Activated T-cell treated with anti-CD3 and anti-CD28 coated beads, Interleukin-2, amount 50 U/mL, for 72 hours (primary cell): ENCODE results near the gene ZDHHC14. TPM values are rescaled to one million over a fixed set of nuclear protein-coding genes. Genes with fewer than 3 reads are reported as not detected.

Experiments
- ATAC-seq, 2 donors: fragments of 150-1000 bp; cut with Tn5 transposase; replicated peaks in 1 of 2; 2 replicates each; pipeline ENCODE4 v1.10.0; 2021; ENCODE audit warnings: moderate library complexity in 2 of 2, mild to moderate bottlenecking in 1 of 2
- DNase-seq, 2 donors: peaks; one replicate each; pipeline ENCODE4 v3.0.0; 2021 to 2022; ENCODE audit warnings: mixed read lengths in 1 of 2
- H3K27ac Mint-ChIP-seq: one replicate; pipeline ENCODE4 v1.8.0; 2022; ENCODE audit warnings: mild to moderate bottlenecking, moderate library complexity, mixed read lengths
- H3K27me3 Mint-ChIP-seq: one replicate; pipeline ENCODE4 v1.8.0; 2022; ENCODE audit warnings: low read depth, mixed read lengths
- H3K36me3 Mint-ChIP-seq, 2 donors: one replicate each; pipeline ENCODE4 v1.8.0; 2022; ENCODE audit warnings: mixed read lengths in 2 of 2, mild to moderate bottlenecking in 1 of 2; ENCODE audit not compliant: insufficient read depth in 2 of 2
- H3K4me1 Mint-ChIP-seq: one replicate; pipeline ENCODE4 v1.8.0; 2022; ENCODE audit warnings: low read depth, mixed read lengths
- H3K4me3 Mint-ChIP-seq, 2 donors: one replicate each; pipeline ENCODE4 v1.8.0; 2022; ENCODE audit warnings: mild to moderate bottlenecking in 2 of 2, mixed read lengths in 2 of 2, moderate library complexity in 2 of 2
- H3K9me3 Mint-ChIP-seq, 2 donors: one replicate each; pipeline ENCODE4 v1.8.0; 2022; ENCODE audit warnings: mixed read lengths in 2 of 2
- total RNA-seq, 2 donors: library from RNA; stranded (reverse); gene quantifications; one replicate each; pipeline ENCODE4 v1.2.3, GENCODE V29; 2022

The ZDHHC14 gene
- total RNA-seq, 2 donors from 2014 or later: 10.3 to 15.4 TPM

DNA sequence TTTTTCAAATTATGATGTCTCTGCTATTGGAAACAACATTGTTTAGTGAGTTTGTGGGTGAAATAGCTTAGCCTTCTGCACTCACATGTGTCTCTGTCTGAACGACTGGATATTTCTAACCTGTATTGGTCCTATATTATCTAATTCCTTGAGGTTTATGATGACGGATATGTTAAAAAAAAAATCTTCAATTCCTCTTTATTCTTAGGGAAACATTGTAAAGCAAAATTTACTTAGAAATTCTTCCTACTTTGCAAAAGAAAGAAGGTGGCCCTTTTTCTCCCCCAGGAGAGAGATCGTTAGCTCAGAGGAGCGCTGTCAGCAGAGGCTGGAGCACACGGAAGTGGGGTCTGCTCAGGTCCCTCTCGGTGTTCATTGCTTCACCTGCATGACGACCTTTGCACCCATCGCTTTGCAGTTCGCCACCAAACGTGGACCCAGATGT is 149.8 kb downstream of the ZDHHC14 start:
- Mint-ChIP-seq H3K27me3 (peaks cover 12% of the 10 kb centered on the region), H3K36me3 (no peaks in the 10 kb centered on the region), H3K4me1 (peaks cover 25% of the 10 kb centered on the region), H3K4me3 (no peak overlapping the region), H3K27ac (no peak overlapping the region), H3K9me3 (no peaks in the 10 kb centered on the region)
- ATAC-seq (no peak), DNase-seq (no peak)

DNA sequence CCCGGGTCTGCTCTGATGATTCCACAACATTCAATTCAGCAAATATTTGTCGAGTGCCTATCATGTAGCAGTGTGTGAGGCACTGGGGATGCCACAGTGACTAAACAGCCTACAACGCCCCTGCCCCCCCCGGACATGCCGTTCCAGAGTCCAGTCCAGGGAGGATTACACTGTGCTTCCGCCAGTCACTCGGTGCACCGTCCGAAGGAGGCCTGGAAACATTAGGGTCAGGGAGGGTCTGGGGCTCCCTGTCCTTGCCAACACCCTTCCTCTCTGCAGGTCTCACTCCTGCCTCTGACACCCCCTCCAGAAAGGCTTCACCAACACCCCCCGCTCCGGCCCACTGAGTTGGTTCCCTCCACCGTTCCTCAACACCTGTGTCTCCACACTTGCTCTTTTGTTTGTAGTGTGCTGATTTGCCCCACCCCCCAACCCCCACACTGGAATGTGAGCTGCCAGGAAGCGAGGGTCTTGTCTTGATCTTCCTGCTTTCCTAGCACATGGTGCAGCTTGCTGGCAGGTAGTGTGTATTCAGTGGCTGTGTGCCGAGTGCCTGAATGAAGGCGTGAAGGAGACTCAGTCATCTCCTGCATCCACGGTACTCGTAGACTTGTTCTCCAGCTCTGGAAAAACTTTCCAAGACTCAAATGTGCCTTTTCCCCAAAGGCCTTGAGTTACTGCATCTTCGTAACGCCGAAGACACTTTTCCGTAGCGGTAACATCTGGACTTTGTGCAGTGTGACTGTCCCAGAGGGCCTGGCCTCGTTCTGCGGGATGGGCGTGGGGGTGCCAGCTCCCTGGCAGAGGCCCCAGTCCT is 150.4 kb downstream of the ZDHHC14 start:
- no peak for DNase-seq
- Mint-ChIP-seq H3K36me3 (no peaks in the 10 kb centered on the region), H3K27me3 (peaks cover 12% of the 10 kb centered on the region)

DNA sequence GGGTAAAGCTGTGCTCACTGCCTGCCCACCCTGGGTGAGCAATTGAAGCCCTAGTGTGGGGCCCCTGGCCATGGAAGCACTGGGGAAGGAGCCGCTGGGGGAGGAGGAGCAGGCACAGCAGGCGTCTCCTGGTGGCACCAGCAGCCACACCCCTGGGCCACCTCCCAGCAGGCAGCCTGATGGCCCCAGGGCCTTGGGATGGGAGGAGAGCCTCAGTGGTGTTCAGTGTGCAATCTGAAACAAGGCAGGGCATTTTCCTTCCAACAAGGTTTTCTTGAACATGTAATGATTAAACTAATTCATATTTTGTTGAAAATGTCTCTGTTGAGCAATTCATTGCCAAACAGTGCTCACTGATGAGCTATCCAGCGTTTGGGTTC is 151.0 kb downstream of the ZDHHC14 start:
- Mint-ChIP-seq H3K27ac (no peak overlapping the region), H3K9me3 (no peaks in the 10 kb centered on the region), H3K27me3 (peaks cover 12% of the 10 kb centered on the region), H3K36me3 (no peaks in the 10 kb centered on the region), H3K4me3 (no peak overlapping the region), H3K4me1 (peaks cover 36% of the 10 kb centered on the region)
- ATAC-seq (no peak), DNase-seq (no peak)

More for the DNA sequence above, 150.4 kb downstream of the ZDHHC14 start:
- no peak for ATAC-seq
- peaks cover 31% of the 10 kb centered on the region for H3K4me1 Mint-ChIP-seq
- H3K4me3 Mint-ChIP-seq: no peak overlapping the region
- no peak overlapping the region for H3K27ac Mint-ChIP-seq
- no peaks in the 10 kb centered on the region for H3K9me3 Mint-ChIP-seq

- no peak overlapping the region for H3K27ac Mint-ChIP-seq
Measured at GRCh38 chr6:157533048-157533871, 152.3 kb downstream of the ZDHHC14 start.

DNA sequence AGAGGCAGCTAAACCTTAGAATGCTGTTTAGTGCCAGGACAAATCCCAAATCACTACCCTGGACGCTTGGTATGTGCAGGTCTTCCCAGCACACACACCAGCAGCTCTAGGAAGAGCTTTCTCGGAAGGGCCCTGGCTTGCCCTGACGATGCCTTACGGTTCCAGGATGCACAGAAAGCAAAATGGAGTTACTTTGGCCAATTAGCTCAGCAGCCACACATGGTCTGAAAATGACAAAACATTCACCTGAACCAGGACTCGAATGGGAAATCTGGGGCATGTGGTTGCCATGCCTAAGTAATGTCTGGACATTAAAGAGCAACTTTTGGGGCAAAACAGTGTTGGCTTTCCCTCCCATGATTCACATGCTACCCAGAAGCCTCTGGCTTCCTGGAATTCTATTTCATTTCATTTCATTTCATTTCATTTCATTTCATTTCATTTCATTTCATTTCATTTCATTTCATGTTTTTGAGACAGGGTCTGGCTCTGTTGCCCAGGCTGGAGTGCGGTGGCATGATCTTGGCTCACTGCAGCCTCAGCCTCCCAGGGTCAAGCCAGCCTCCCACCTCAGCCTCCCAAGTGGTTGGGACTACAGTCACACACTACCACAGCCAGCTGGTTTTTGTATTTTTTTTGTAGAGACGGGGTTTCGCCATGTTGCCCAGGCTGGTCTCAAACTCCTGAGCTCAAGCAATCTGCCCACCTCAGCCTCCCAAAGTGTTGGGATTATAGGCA is 153.3 kb downstream of the ZDHHC14 start:
- H3K36me3 Mint-ChIP-seq: peaks cover 0 to 3% of the 10 kb centered on the region in 2 donors
- no peak overlapping the region for H3K27ac Mint-ChIP-seq
- no peak overlapping the region for H3K4me3 Mint-ChIP-seq
- peaks cover 23% of the 10 kb centered on the region for H3K27me3 Mint-ChIP-seq
- DNase-seq (no peak), ATAC-seq (no peak)
- H3K9me3 Mint-ChIP-seq: no peaks in the 10 kb centered on the region
- peaks cover 43% of the 10 kb centered on the region for H3K4me1 Mint-ChIP-seq

More at GRCh38 chr6:157533048-157533871, 152.3 kb downstream of the ZDHHC14 start:
- ATAC-seq (no peak), DNase-seq (no peak)
- peaks cover 35% of the 10 kb centered on the region for H3K4me1 Mint-ChIP-seq
- no peak overlapping the region for H3K4me3 Mint-ChIP-seq
- H3K36me3 Mint-ChIP-seq: no peaks in the 10 kb centered on the region
- H3K9me3 Mint-ChIP-seq: no peaks in the 10 kb centered on the region
- H3K27me3 Mint-ChIP-seq: peaks cover 13% of the 10 kb centered on the region

DNA sequence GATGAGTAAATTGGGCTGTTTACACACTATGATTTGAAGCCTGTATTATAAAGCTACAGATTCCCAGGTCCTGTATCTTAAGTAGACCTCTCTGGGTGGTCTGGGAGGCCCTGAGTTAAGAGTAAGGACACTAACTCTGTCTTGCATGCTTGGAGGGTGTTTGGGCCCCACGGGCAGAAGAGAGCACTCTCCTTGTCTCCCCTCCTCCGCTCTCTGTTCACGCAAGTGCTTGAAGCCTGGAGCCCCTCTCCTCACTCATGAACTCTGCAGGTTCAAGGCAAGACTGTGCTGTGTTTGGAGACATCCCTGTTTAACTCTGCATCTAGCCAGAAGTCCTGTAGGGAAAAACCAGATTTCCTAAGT is 154.0 kb downstream of the ZDHHC14 start:
- ATAC-seq (no peak), DNase-seq (no peak)
- H3K27me3 Mint-ChIP-seq: peaks cover 28% of the 10 kb centered on the region
- H3K9me3 Mint-ChIP-seq: no peaks in the 10 kb centered on the region
- H3K36me3 Mint-ChIP-seq: peaks cover 0 to 3% of the 10 kb centered on the region in 2 donors
- peaks cover 43% of the 10 kb centered on the region for H3K4me1 Mint-ChIP-seq
- no peak overlapping the region for H3K27ac Mint-ChIP-seq
- H3K4me3 Mint-ChIP-seq: peak overlapping the region in 1 of 2 donors; percentile 67

GRCh38 chr6:157535340-157536222 is 154.6 kb downstream of the ZDHHC14 start:
- peak; percentile 34 to 36 for DNase-seq
- peak; percentile 86 to 87 for ATAC-seq
- peaks cover 33% of the 10 kb centered on the region for H3K27me3 Mint-ChIP-seq
- peak overlapping the region; percentile 32 for H3K27ac Mint-ChIP-seq
- H3K4me3 Mint-ChIP-seq: peak overlapping the region; percentile 30 to 67
- peaks cover 0 to 3% of the 10 kb centered on the region in 2 donors for H3K36me3 Mint-ChIP-seq
- no peaks in the 10 kb centered on the region for H3K9me3 Mint-ChIP-seq
- peaks cover 43% of the 10 kb centered on the region for H3K4me1 Mint-ChIP-seq

DNA sequence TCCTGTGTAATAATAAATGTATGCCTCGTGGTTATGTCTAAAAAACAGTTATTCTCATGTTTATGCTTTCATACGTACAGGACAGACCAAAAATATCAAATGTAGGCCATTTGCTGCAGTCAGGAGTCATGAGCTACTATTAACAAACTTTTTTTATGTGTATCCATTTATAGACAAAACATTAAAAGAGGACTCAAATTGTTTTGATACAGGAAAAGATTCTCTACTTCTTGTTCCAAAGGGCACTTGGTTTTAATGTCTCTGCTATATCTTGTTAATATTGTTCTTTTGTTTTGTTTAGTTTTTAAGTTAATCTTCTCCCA is 155.2 kb downstream of the ZDHHC14 start:
- Mint-ChIP-seq H3K36me3 (peaks cover 0 to 3% of the 10 kb centered on the region in 2 donors), H3K27me3 (peaks cover 33% of the 10 kb centered on the region), H3K27ac (peak overlapping the region; percentile 52), H3K9me3 (no peaks in the 10 kb centered on the region), H3K4me1 (peaks cover 43% of the 10 kb centered on the region), H3K4me3 (peak overlapping the region; percentile 30 to 67)
- no peak for ATAC-seq
- DNase-seq: no peak

DNA sequence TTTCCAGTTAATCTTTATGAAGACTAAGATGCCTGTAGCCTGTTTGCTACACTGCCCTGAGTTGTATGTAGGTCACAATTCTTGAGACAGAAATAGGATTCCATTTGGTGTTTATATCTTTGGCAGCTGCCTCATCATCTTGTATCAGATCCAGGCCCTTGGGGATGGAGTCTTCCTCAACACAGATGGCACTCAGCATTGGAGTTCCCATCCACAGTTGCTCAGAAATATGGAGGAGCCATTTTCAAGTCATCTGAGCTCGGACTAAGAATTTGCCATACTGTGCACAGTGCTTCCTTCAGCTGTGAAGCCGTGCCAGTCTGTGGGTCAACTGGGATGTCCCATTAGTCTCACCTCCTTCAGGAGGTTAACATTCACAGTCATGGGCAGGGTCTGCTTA is 156.6 kb downstream of the ZDHHC14 start:
- peaks cover 43% of the 10 kb centered on the region for H3K4me1 Mint-ChIP-seq
- ATAC-seq: no peak

DNA sequence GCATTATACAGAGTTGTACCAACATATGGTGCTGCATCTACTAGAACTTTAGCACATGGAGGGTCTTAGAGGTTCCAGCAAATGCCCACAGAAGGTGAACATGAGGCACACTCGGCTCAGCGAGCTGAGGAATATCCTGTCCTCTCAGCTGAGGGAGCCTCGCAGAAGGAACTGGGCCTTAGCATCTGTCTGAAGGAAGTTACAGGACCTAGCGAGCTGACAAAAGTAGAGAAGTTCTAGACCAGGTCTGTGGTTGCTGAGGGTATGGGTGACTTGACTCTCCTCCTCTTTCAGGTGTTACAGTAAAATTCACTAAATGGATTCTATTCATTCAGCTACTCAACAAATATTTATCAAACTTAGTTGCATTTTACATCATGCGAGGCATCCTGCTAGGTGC is 157.2 kb downstream of the ZDHHC14 start:
- Mint-ChIP-seq H3K27me3 (peaks cover 29% of the 10 kb centered on the region), H3K4me1 (peaks cover 43% of the 10 kb centered on the region), H3K4me3 (no peak overlapping the region), H3K9me3 (no peaks in the 10 kb centered on the region), H3K36me3 (peaks cover 0 to 3% of the 10 kb centered on the region in 2 donors), H3K27ac (no peak overlapping the region)
- peak; percentile 29 for DNase-seq
- ATAC-seq: peak; percentile 53 to 59

More for the DNA sequence above, 156.6 kb downstream of the ZDHHC14 start:
- Mint-ChIP-seq H3K27ac (no peak overlapping the region), H3K4me3 (peak overlapping the region in 1 of 2 donors; percentile 15), H3K9me3 (no peaks in the 10 kb centered on the region), H3K36me3 (peaks cover 0 to 3% of the 10 kb centered on the region in 2 donors), H3K27me3 (peaks cover 33% of the 10 kb centered on the region)
- no peak for DNase-seq

DNA sequence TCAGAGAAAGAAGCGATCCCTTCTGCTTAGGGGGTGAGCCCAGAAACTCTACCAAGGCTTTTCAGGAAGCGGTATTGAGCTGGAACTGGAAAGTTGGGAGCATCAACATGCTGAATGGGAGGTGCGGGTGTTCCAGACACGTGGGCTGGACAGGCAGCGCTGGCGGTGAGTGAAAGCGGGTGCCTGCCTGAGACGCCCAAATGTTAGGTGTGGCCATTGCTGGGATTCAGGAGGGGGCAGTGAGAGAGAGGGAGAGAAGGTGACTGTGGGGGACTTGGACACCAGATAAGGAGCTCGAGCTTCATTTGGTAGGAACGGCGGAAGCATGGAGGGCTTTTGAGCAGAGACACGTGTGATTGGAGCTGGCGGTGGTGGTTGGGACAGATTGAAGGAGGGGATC is 157.7 kb downstream of the ZDHHC14 start:
- Mint-ChIP-seq H3K4me3 (no peak overlapping the region), H3K36me3 (peaks cover 0 to 3% of the 10 kb centered on the region in 2 donors), H3K9me3 (no peaks in the 10 kb centered on the region), H3K27me3 (peaks cover 23% of the 10 kb centered on the region), H3K4me1 (peaks cover 43% of the 10 kb centered on the region), H3K27ac (no peak overlapping the region)
- ATAC-seq (no peak), DNase-seq (no peak)

GRCh38 chr6:157539421-157539822 is 158.4 kb downstream of the ZDHHC14 start:
- H3K36me3 Mint-ChIP-seq: peaks cover 0 to 3% of the 10 kb centered on the region in 2 donors
- peaks cover 21% of the 10 kb centered on the region for H3K27me3 Mint-ChIP-seq
- H3K9me3 Mint-ChIP-seq: no peaks in the 10 kb centered on the region
- DNase-seq: no peak
- no peak for ATAC-seq
- no peak overlapping the region for H3K4me3 Mint-ChIP-seq
- peaks cover 43% of the 10 kb centered on the region for H3K4me1 Mint-ChIP-seq
- H3K27ac Mint-ChIP-seq: no peak overlapping the region
